ENCODE measurements around the gene CACNB3. TPM values are rescaled to one million over a fixed set of nuclear protein-coding genes. Genes with fewer than 3 reads are reported as not detected.

The CACNB3 gene
- total and polyA plus RNA-seq, 2 of the 8 experiments (the other 6 are each of a cell fraction or from before 2014, with no cell fraction given): 12.5 to 16.0 TPM

DNA sequence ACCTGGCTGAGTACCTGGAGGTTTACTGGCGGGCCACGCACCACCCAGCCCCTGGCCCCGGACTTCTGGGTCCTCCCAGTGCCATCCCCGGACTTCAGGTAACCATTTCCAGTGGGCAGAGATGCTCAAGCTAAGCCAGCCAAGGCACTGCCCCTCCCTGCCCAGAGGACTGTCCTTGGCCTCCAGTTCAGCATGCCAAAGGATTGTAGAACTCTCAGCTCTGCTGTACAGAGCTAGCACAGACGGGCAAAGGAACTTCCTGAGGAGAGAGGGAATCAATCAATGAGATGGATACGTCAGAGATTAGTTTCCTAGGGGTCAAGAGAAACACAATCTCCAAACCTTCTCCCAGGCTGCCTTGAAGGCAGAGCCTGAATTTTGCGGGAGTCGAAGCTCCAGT lies 8.7 kb downstream of the CACNB3 start:
- H3K18ac ChIP-seq (ENCODE audit: extremely low read depth, low read length): no peak overlapping the region
- H3K36me3 ChIP-seq (ENCODE audit: control insufficient read depth in 2 of 4, insufficient read depth in 4 of 4, low read length in 3 of 4): peaks cover 26 to 46% (median 39%) of the 10 kb centered on the region in 4 experiments
- no peak overlapping the region for H3K4me2 ChIP-seq (ENCODE audit: insufficient read depth in 1 of 2, low read depth in 2 of 2, low read length in 2 of 2)
- no peak overlapping the region for H2AK5ac ChIP-seq (ENCODE audit: low read depth, low read length)
- ChIA-PET CTCF (ENCODE audit: partially characterized antibody) (interaction anchor here (0.5 to 10.1 kb wide), 14 partner anchors 9 to 217 kb away, joined by 3 to 121 read pairs (median 4); partner anchors contain the start of genes CACNB3 and WNT1), POLR2A (ENCODE audit: partially characterized antibody) (interaction anchor here (0.8 to 8.3 kb wide), 8 partner anchors 11 to 223 kb away, joined by 3 to 48 read pairs (median 5); partner anchors contain the start of genes DDX23 and RND1)
- H3K4me1 ChIP-seq (replicated peaks in 1 of 4; ENCODE audit: control insufficient read depth in 3 of 4, insufficient read depth in 4 of 4, low read length in 3 of 4): peaks cover 0 to 4% (median 0%) of the 10 kb centered on the region in 4 experiments; a peak in 1 of 7 replicates
- no peak overlapping the region for H3K4me3 ChIP-seq (ENCODE audit: extremely low read depth in 1 of 4, insufficient read depth in 2 of 4, low read depth in 3 of 4, low read length in 4 of 4)
- H2BK20ac ChIP-seq (ENCODE audit: low read length): no peak overlapping the region
- H4K5ac ChIP-seq (ENCODE audit: insufficient read length, low read depth, low read length): no peak overlapping the region
- WGBS, 2 experiments (ENCODE audit: extremely low coverage in 1 of 2, insufficient coverage in 1 of 2, insufficient read length in 1 of 2, insufficient replicate concordance in 2 of 2, low coverage in 1 of 2, low lambda C conversion rate in 2 of 2, missing lambda C conversion rate in 1 of 2): 87% methylated on average over 8 of the region's 8 CpGs; no CpG with 5 or more reads in 1 of the 2 experiments
- no peak overlapping the region for H2BK12ac ChIP-seq (ENCODE audit: low read depth, low read length)
- H3K79me2 ChIP-seq (ENCODE audit: control insufficient read depth in 1 of 2, insufficient read depth in 2 of 2, low read length in 2 of 2): no peaks in the 10 kb centered on the region
- no peak overlapping the region for H2BK15ac ChIP-seq (ENCODE audit: low read length)
- H4K91ac ChIP-seq (replicated peaks; ENCODE audit: insufficient read length, low read length): no peak overlapping the region
- no peak overlapping the region for H2BK5ac ChIP-seq (ENCODE audit: low read depth, low read length)
- H3K56ac ChIP-seq (replicated peaks; ENCODE audit: insufficient read length, low read depth, low read length): no peak overlapping the region
- H3K23me2 ChIP-seq (ENCODE audit: low read depth, low read length): peaks cover 3% of the 10 kb centered on the region; the same call in 1 of the 2 replicates
- H3K9me3 ChIP-seq (ENCODE audit: insufficient read depth in 2 of 2, low read depth in 1 of 2, low read length in 1 of 2): no peaks in the 10 kb centered on the region
- DNase-seq (ENCODE audit: low read depth in 1 of 2, low spot score in 2 of 2): no peak
- H3K27me3 ChIP-seq (replicated peaks in 1 of 4; ENCODE audit: control insufficient read depth in 3 of 4, extremely low read depth in 1 of 4, insufficient read depth in 3 of 4, low read length in 3 of 4): no peaks in the 10 kb centered on the region
- no peaks in the 10 kb centered on the region for H3K79me1 ChIP-seq (ENCODE audit: low read depth, low read length)
- no peak overlapping the region for H2AFZ ChIP-seq (ENCODE audit: low read length)
- H3K14ac ChIP-seq (ENCODE audit: insufficient read length): no peak overlapping the region
- FAIRE-seq: no peak
- H4K20me1 ChIP-seq (replicated peaks in 1 of 2; ENCODE audit: control insufficient read depth in 1 of 2, insufficient read depth in 2 of 2, low read length in 2 of 2): peaks cover 5 to 15% of the 10 kb centered on the region in 2 experiments
- H2BK120ac ChIP-seq (replicated peaks; ENCODE audit: low read depth, low read length): no peak overlapping the region
- no peak overlapping the region for H3K27ac ChIP-seq (ENCODE audit: low read depth, low read length)
- H4K8ac ChIP-seq (ENCODE audit: extremely low read depth, insufficient read depth, low read length): no peak overlapping the region
- no peak overlapping the region for H3K23ac ChIP-seq (ENCODE audit: insufficient read length)
- H3K4ac ChIP-seq (replicated peaks; ENCODE audit: insufficient read length, low read depth, low read length): no peak overlapping the region
- no peak overlapping the region for H3K9ac ChIP-seq (replicated peaks in 1 of 4; ENCODE audit: extremely low read depth in 1 of 4, low read depth in 3 of 4, low read length in 3 of 4)
- TF ChIP-seq NRF1 (IDR thresholded peaks at IDR 0.05; ENCODE audit: low read depth, low read length) (no peak), EP300 (IDR thresholded peaks at IDR 0.05; ENCODE audit: borderline replicate concordance in 1 of 2, low read depth in 2 of 2, low read length in 2 of 2) (no peak), SIN3A (conservative IDR thresholded peaks at IDR 0.05 in 1 of 2, IDR thresholded peaks at IDR 0.05 in 1 of 2; ENCODE audit: low read depth in 1 of 2, low read length in 2 of 2) (no peak), YY1 (IDR thresholded peaks at IDR 0.05; ENCODE audit: low read depth, low read length) (no peak), JUN (IDR thresholded peaks at IDR 0.05; ENCODE audit: low read depth, low read length) (no peak), POU5F1 (IDR thresholded peaks at IDR 0.05; ENCODE audit: low read depth, low read length) (no peak), ZNF274 (IDR thresholded peaks at IDR 0.05; ENCODE audit: borderline replicate concordance, extremely low read depth, low read length) (no peak), RBBP5 (IDR thresholded peaks at IDR 0.05; ENCODE audit: borderline replicate concordance, low read depth, low read length) (no peak), CHD1 (IDR thresholded peaks at IDR 0.05; ENCODE audit: low read depth, low read length) (no peak), HDAC6 (IDR thresholded peaks at IDR 0.05; ENCODE audit: low read depth, low read length) (no peak), TEAD4 (IDR thresholded peaks at IDR 0.05; ENCODE audit: low read depth, low read length) (no peak), TAF7 (optimal IDR thresholded peaks at IDR 0.05; ENCODE audit: borderline replicate concordance, low read depth, low read length) (no peak)
- TF ChIP-seq, protein P1, sequence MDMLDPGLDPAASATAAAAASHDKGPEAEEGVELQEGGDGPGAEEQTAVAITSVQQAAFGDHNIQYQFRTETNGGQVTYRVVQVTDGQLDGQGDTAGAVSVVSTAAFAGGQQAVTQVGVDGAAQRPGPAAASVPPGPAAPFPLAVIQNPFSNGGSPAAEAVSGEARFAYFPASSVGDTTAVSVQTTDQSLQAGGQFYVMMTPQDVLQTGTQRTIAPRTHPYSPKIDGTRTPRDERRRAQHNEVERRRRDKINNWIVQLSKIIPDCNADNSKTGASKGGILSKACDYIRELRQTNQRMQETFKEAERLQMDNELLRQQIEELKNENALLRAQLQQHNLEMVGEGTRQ (IDR thresholded peaks at IDR 0.05; ENCODE audit: low read length): no peak

Data from H1 (cell line).